ENCODE results near the gene CLEC7A. TPM values are rescaled to one million over a fixed set of nuclear protein-coding genes. Genes with fewer than 3 reads are reported as not detected.

The CLEC7A gene
- total and polyA plus RNA-seq, 4 donors, result 16.8 to 50.8 (median 31.9) TPM

GRCh38 chr12:10084733-10085132, 45.3 kb downstream of the CLEC7A start:
- Histone ChIP-seq H3K9ac (ENCODE audit: insufficient read depth in 1 of 2, low read length in 2 of 2) (no peak overlapping the region), H3K4me3 (no peak overlapping the region), H3K9me3 (ENCODE audit: control insufficient read depth in 4 of 4, insufficient read depth in 3 of 4, low read length in 3 of 4) (peaks cover 0 to 9% (median 2%) of the 10 kb centered on the region in 4 donors), H3K27ac (ENCODE audit: low read depth in 1 of 2, low read length in 1 of 2) (no peak overlapping the region), H3K36me3 (ENCODE audit: control insufficient read depth in 4 of 4, insufficient read depth in 4 of 4, low read length in 4 of 4) (peaks cover 0 to 2% (median 0%) of the 10 kb centered on the region in 4 donors), H3K4me1 (ENCODE audit: control insufficient read depth in 5 of 5, insufficient read depth in 5 of 5, low read length in 5 of 5) (peaks cover 0 to 5% (median 0%) of the 10 kb centered on the region in 5 donors), H3K27me3 (ENCODE audit: control insufficient read depth in 3 of 3, insufficient read depth in 3 of 3, low read length in 2 of 3) (no peaks in the 10 kb centered on the region)
- ATAC-seq (ENCODE audit: insufficient read depth, low FRiP score) (no peak), DNase-seq (no peak)
- TF ChIP-seq CTCF (IDR thresholded peaks at IDR 0.05; ENCODE audit: control extremely low read depth, extremely low read depth), result no peak
- WGBS, 2 donors, result 78 to 91% methylated on average over 5 to 6 of the region's 6 CpGs

- Histone ChIP-seq H3K4me3 (no peak overlapping the region), H3K36me3 (ENCODE audit: control insufficient read depth in 4 of 4, insufficient read depth in 4 of 4, low read length in 4 of 4) (peaks cover 0 to 2% (median 0%) of the 10 kb centered on the region in 4 donors), H3K27me3 (ENCODE audit: control insufficient read depth in 3 of 3, insufficient read depth in 3 of 3, low read length in 2 of 3) (no peaks in the 10 kb centered on the region), H3K27ac (ENCODE audit: low read depth in 1 of 2, low read length in 1 of 2) (peak overlapping the region in 1 of 2 donors; percentile 1), H3K9me3 (ENCODE audit: control insufficient read depth in 4 of 4, insufficient read depth in 3 of 4, low read length in 3 of 4) (peaks cover 0 to 9% (median 2%) of the 10 kb centered on the region in 4 donors), H3K9ac (ENCODE audit: insufficient read depth in 1 of 2, low read length in 2 of 2) (no peak overlapping the region), H3K4me1 (ENCODE audit: control insufficient read depth in 5 of 5, insufficient read depth in 5 of 5, low read length in 5 of 5) (peaks cover 0 to 5% (median 0%) of the 10 kb centered on the region in 5 donors)
- TF ChIP-seq CTCF (IDR thresholded peaks at IDR 0.05; ENCODE audit: control extremely low read depth, extremely low read depth), result no peak
- ATAC-seq (ENCODE audit: insufficient read depth, low FRiP score), result no peak
- DNase-seq, result no peak
- WGBS, 2 donors, result 50 to 59% methylated on average over 5 of the region's 5 CpGs
These were observed 47.7 kb downstream of the CLEC7A start for GRCh38 chr12:10082117-10082874.

GRCh38 chr12:10075451-10075850, 54.5 kb downstream of the CLEC7A start:
- DNase-seq, result no peak
- H3K4me3 ChIP-seq, result no peak overlapping the region
- no peak overlapping the region for H3K27ac ChIP-seq (ENCODE audit: low read depth in 1 of 2, low read length in 1 of 2)
- peaks cover 0 to 1% (median 0%) of the 10 kb centered on the region in 5 donors for H3K4me1 ChIP-seq (ENCODE audit: control insufficient read depth in 5 of 5, insufficient read depth in 5 of 5, low read length in 5 of 5)
- no peak for ATAC-seq (ENCODE audit: insufficient read depth, low FRiP score)
- no peak overlapping the region for H3K9ac ChIP-seq (ENCODE audit: insufficient read depth in 1 of 2, low read length in 2 of 2)
- H3K36me3 ChIP-seq (ENCODE audit: control insufficient read depth in 4 of 4, insufficient read depth in 4 of 4, low read length in 4 of 4), result peaks cover 0 to 5% (median 2%) of the 10 kb centered on the region in 4 donors
- peaks cover 0 to 2% (median 0%) of the 10 kb centered on the region in 4 donors for H3K9me3 ChIP-seq (ENCODE audit: control insufficient read depth in 4 of 4, insufficient read depth in 3 of 4, low read length in 3 of 4)
- TF ChIP-seq CTCF (IDR thresholded peaks at IDR 0.05; ENCODE audit: control extremely low read depth, extremely low read depth), result no peak
- no peaks in the 10 kb centered on the region for H3K27me3 ChIP-seq (ENCODE audit: control insufficient read depth in 3 of 3, insufficient read depth in 3 of 3, low read length in 2 of 3)
